Measurements from ENCODE around the gene MIB1.

DNA sequence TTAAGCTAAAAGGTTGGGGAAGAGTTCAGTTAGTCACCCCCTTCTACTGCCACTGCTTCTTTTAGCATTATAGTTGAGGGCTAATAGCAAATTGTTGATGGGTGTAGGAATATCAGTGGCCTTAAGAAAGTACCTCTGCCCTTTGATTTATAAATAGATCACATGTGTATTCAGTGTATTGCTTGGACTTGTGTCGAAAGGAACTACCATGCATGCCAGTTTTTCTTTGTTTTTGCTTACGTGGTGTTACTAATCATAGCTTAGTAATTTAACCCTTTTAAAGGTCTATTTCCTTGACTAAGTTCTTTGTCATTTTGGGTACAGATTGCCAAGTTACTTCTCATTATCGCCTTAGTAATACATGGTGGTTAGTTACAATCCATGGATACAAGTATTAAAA, 85.6 kb downstream of the MIB1 start:
- TF ChIP-seq ZNF274 (IDR thresholded peaks at IDR 0.05; ENCODE audit: insufficient read depth, insufficient read length), result no peak
- no peak for TF ChIP-seq CTCF (IDR thresholded peaks at IDR 0.05 in 2 of 3, conservative IDR thresholded peaks at IDR 0.05 in 1 of 3; ENCODE audit: control insufficient read depth in 2 of 3, extremely low read depth in 1 of 3, insufficient read depth in 1 of 3, low read depth in 3 of 3, low read length in 3 of 3)
- no peak for TF ChIP-seq EZH2 (IDR thresholded peaks at IDR 0.05; ENCODE audit: borderline replicate concordance, control insufficient read depth, low read depth, low read length)
- no peak for TF ChIP-seq NBN (IDR thresholded peaks at IDR 0.05)
- no peak for TF ChIP-seq SRF (IDR thresholded peaks at IDR 0.05; ENCODE audit: low read depth in 2 of 2, low read length in 2 of 2)
- no peak for TF ChIP-seq POLR2AphosphoS5 (IDR thresholded peaks at IDR 0.05; ENCODE audit: low read length)
- no peak for TF ChIP-seq STAT1 (conservative IDR thresholded peaks at IDR 0.05)
- TF ChIP-seq, protein P1, sequence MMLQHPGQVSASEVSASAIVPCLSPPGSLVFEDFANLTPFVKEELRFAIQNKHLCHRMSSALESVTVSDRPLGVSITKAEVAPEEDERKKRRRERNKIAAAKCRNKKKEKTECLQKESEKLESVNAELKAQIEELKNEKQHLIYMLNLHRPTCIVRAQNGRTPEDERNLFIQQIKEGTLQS (IDR thresholded peaks at IDR 0.05; ENCODE audit: borderline replicate concordance, extremely low read depth, low read depth, low read length), result no peak
- no peak for TF ChIP-seq SP1 (IDR thresholded peaks at IDR 0.05; ENCODE audit: low read depth, low read length)
- no peak for TF ChIP-seq FOS (IDR thresholded peaks at IDR 0.05; ENCODE audit: borderline replicate concordance, extremely low read depth, insufficient read length)
- TF ChIP-seq YY1 (IDR thresholded peaks at IDR 0.05; ENCODE audit: low read depth, low read length), result no peak
- TF ChIP-seq RCOR1 (conservative IDR thresholded peaks at IDR 0.05; ENCODE audit: low read depth, low read length), result no peak
